ENCODE measurements around the gene CLCN2. TPM values are rescaled to one million over a fixed set of nuclear protein-coding genes. Genes with fewer than 3 reads are reported as not detected.

Gene CLCN2
- total RNA-seq, 1 experiment from 2014 or later, result 21.6 TPM

- POLR2A ChIA-PET, result no interaction called here
- no peak overlapping the region for H3K9ac ChIP-seq (ENCODE audit: low read length)
- intact Hi-C loops (cut with micrococcal nuclease), result no loop called here
- CTCF ChIA-PET, result no interaction called here
- H4K20me1 ChIP-seq (ENCODE audit: insufficient read depth), result no peaks in the 10 kb centered on the region
- TF ChIP-seq ELF1 (IDR thresholded peaks at IDR 0.05; ENCODE audit: borderline replicate concordance, low read depth), result no peak
- no peak for TF ChIP-seq POLR2A (IDR thresholded peaks at IDR 0.05; ENCODE audit: borderline replicate concordance, extremely low read depth, insufficient read depth, insufficient read length)
- TF ChIP-seq CTCF (IDR thresholded peaks at IDR 0.05 in 2 of 3, conservative IDR thresholded peaks at IDR 0.05 in 1 of 3; ENCODE audit: borderline replicate concordance in 1 of 3, insufficient read depth in 1 of 3, low read depth in 2 of 3, low read length in 2 of 3), result no peak
- no peak for TF ChIP-seq EZH2phosphoT487 (IDR thresholded peaks at IDR 0.05; ENCODE audit: borderline replicate concordance)
- no peak for TF ChIP-seq EZH2 (IDR thresholded peaks at IDR 0.05)
- TF ChIP-seq FOSL1 (IDR thresholded peaks at IDR 0.05; ENCODE audit: low read depth), result no peak
- TF ChIP-seq YY1 (IDR thresholded peaks at IDR 0.05; ENCODE audit: extremely low read depth, insufficient replicate concordance, low read depth, low read length), result no peak
- TF ChIP-seq CBX3 (IDR thresholded peaks at IDR 0.05; ENCODE audit: low read depth), result no peak
- no peak for TF ChIP-seq ZFX (IDR thresholded peaks at IDR 0.05)
- no peak for TF ChIP-seq CEBPB (IDR thresholded peaks at IDR 0.05; ENCODE audit: low read depth)
- TF ChIP-seq MAX (IDR thresholded peaks at IDR 0.05), result no peak
- TF ChIP-seq ATF3 (IDR thresholded peaks at IDR 0.05), result no peak
- ATAC-seq, result no peak
- no TSS peak for BruUV-seq (replicated peaks)
- H2AFZ ChIP-seq (ENCODE audit: low read depth, low read length, poor library complexity, severe bottlenecking), result no peak overlapping the region
- RAD21 ChIA-PET (ENCODE audit: low non-redundant PET in 1 of 2, low total read pairs in 2 of 2, uncharacterized antibody in 2 of 2, unreplicated experiment in 2 of 2), result no interaction called here
- no peak overlapping the region for H3K4me2 ChIP-seq (ENCODE audit: low read length)
- no peaks in the 10 kb centered on the region for H3K79me2 ChIP-seq (ENCODE audit: insufficient read depth, low read length)
- H3K4me3 ChIP-seq (replicated peaks in 1 of 2; ENCODE audit: low read depth in 1 of 2, low read length in 2 of 2), result no peak overlapping the region
- H3K9me2 ChIP-seq (ENCODE audit: insufficient read depth), result no peaks in the 10 kb centered on the region
- no peaks in the 10 kb centered on the region for H3K9me3 ChIP-seq (ENCODE audit: control insufficient read depth in 1 of 2, insufficient read depth in 1 of 2, low read depth in 1 of 2, low read length in 2 of 2)
- H3K36me3 ChIP-seq (ENCODE audit: control insufficient read depth in 1 of 2, insufficient read depth in 2 of 2, low read length in 2 of 2), result no peaks in the 10 kb centered on the region
- H3K4me1 ChIP-seq (ENCODE audit: control insufficient read depth in 1 of 2, insufficient read depth in 2 of 2, low read length in 2 of 2), result no peaks in the 10 kb centered on the region
- H3K27me3 ChIP-seq (ENCODE audit: insufficient read depth, low read length), result no peaks in the 10 kb centered on the region
- no peak for DNase-seq (ENCODE audit: low read depth, low spot score)
- no peak overlapping the region for H3K27ac ChIP-seq (ENCODE audit: low read depth, low read length)
Measured at GRCh38 chr3:184389935-184390528, 28.6 kb upstream of the CLCN2 start.
